Hepatic stellate cell (primary cell): Measurements from ENCODE around the gene RIOK3.
"Not testable (repeated sequence)": the region's sequence is repeated elsewhere in the genome, so short reads cannot be mapped to it uniquely, and the experiment has no call there.

Source experiments
- DNase-seq: peaks from one replicate; pipeline ENCODE4 v3.0.0; 2011; ENCODE audit warnings: low spot score

RIOK3 gene

DNA sequence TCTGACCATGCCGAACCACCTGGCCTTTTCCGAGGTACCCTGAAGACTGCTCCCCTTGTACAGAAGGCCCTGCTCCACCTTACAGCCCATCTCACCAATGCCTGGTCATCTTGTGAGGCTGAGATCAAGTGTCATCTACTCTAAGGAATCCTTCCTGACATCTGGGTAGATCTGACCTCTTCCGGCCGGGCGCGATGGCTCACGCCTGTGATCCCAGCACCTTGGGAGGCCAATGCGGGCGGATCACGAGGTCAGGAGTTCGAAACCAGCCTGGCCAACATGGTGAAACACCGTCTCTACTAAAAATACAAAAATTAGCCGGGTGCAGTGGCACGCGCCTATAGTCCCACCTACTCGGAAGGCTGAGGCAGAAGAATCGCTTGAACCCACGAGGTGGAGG is 2.1 kb upstream of the RIOK3 start:
- DNase-seq, result no peak

DNA sequence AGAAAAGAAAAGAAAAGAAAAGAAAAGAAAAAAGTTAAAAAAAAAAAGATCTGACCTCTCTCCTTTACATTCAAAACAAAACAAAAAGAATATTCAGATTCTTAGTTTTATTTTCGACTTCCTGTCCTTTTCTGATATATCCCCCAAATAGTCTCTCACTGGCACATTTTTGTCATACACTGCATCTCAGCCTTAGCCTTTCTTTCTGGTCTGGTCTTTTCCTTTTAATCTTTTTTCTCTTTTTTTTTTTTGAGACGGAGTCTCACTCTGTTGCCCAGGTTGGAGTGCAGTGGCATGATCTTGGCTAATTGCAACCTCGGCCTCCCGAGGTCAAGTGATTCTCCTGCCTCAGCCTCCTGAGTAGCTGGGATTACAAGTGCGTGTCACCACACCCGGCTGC is 1.6 kb upstream of the RIOK3 start:
- no peak for DNase-seq

DNA sequence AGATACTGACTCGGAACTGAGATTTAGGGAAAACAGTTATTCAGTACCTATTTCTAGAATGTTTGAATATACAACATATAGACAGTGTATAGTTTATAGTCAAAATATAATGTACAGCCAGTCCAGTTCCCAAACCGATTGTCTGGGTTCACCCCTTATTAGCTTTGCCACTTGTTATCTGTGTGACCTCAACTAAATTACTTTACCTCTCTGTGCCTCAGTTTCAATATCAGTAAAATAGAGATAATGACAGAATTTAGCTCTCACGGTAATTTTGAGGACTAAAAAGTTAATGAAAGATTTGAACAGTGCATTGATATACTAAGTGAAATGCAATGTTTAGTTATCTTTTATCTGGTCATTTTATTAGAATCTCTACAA is 750 bp upstream of the RIOK3 start:
- no peak for DNase-seq

DNA sequence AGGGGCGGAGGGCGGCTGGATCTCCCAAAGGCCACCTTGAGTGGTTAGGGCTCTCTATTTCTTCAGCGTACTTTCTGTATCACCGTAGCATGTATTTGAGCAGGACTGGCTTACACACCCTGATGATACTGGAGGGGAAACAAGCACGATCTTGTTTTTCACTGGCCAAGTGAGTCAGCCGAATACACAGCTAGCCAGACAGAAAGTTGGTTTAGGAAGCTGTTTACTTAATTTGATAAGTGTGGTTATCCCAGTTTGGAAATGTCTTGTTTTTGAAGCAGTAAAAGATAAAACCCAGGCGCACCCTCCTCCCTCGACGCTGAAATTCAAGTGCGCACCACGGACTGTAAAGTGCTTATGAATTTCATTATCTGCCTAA is 582 bp downstream of the RIOK3 start:
- DNase-seq, result peak; percentile 44

DNA sequence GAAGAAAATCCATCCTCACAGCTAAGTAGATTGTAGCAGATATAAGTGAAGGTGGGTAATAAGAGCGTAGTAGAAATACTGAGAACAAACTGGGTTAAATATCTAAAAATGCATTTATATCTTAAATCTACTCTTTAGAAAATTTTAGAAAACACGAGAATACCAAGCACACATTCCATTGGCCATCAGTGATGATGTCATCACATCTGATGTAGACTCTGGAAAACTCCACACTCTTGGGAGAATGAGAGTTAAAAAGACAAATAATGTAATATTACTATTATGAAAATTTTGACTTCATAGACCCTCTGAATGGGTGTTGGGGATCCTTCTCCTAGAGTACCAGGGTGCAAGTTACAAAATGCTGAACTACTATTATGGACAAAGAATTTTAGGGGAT is 3.7 kb downstream of the RIOK3 start:
- no peak for DNase-seq

DNA sequence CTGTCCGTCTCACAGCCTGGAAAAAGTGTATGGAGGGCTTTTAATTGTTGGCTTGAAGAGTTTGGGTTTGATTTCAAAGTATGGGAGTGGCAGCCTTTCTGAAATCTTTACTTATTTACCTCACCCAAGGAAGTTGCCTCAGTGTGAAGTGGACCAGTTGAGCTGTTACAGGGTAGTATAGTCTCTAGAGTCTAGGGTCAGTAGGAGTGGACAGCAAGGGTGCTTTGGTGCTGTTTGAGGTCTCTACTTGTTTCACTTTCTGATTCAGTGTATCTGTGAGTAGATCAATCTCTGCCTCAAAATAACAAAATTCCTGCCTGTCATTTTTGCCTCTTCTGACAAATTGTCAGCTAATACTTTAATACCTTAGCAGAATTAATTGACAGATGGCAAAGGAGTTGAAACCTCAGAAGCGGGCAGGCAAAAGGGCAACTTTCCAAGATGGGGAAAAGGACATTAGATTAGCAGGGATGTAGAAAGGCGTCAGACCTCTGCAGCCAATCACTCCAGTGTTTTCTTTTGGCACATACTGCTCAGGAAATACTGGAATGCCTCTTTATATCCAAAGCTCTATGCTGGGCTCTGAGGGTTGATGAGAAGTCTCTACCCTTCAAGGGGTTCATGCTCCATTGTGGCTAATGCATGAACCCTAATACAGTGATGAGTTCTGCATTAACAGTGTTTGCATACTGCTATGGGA is 5.9 kb downstream of the RIOK3 start:
- no peak for DNase-seq

DNA sequence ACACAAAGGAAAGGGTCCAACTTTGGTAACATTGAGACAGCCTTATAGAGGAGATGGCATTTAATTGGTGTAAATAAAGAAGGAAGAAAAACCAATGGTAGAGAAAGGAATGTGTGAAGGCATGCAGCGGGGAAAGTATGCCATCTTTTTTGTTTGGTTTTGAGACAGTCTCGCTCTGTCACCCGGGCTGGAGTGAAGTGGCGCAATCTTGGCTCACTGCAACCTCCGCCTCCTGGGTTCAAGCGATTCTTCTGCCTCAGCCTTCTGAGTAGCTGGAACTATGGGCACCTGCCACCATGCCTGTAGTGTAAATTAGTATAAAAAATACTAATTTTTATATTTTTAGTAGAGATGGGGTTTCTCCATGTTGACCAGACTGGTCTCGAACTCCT is 6.4 kb downstream of the RIOK3 start:
- DNase-seq, result no peak

DNA sequence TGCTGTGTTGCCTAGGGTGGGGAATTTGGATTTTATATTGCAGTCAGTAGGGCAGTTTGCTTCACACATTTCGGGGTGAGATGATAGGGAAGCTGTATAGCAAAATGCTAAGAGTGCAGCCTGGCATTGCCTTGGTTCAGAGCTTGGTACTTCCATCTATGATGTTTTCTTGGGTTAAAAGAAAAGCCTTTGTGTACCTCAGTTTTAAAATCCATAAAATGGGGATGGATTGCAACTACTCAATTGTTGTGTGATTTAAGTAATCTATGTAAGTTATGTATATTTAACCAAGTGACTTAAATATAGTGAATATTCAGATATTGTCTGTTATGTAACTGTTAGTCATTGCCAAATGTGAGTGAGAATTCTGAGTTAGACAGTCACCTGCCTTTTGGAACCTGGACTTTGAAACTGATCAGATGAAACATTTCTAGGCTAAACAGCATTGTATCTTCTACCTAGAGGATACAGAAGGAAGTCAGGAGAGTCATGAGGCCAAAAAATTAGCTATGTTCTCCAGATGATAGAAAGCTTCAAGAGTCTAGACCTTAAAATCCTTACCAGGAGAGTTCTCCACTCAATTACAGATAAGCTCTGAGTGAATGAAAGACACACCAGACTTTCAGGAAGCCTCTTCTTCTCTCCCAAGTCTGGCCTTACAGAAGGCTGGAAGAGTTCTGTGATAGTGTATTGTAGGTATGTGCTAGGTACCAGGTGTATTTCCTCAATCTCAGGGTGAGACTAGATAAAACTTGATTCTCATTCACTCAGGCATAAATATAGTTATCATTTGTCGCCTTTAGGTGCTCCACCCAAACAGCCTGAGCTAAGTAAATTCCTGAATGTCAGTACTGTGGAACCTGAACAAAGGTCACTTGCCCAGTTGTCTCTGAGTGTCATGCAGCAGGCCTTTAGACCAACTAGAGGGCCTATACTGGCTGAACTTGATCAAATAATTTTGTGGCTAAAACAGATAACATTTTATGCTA is 7.5 kb downstream of the RIOK3 start:
- no peak for DNase-seq

DNA sequence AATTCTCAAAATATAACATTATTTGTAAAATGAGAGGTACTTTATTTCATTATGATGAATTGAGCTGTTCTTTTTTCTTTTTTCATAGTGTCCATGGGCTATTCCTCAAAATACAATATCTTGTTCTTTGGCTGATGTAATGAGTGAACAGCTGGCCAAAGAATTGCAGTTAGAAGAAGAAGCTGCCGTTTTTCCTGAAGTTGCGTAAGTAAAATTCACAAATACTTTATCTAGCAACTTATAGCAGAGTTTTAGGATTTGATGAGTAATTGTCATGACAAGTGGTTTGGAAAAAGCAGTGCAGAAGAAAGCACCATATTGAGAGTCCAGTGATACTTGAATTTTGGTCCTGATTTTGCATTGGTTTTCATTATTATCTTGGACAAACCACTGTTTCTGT is 9.8 kb downstream of the RIOK3 start:
- DNase-seq, result no peak

DNA sequence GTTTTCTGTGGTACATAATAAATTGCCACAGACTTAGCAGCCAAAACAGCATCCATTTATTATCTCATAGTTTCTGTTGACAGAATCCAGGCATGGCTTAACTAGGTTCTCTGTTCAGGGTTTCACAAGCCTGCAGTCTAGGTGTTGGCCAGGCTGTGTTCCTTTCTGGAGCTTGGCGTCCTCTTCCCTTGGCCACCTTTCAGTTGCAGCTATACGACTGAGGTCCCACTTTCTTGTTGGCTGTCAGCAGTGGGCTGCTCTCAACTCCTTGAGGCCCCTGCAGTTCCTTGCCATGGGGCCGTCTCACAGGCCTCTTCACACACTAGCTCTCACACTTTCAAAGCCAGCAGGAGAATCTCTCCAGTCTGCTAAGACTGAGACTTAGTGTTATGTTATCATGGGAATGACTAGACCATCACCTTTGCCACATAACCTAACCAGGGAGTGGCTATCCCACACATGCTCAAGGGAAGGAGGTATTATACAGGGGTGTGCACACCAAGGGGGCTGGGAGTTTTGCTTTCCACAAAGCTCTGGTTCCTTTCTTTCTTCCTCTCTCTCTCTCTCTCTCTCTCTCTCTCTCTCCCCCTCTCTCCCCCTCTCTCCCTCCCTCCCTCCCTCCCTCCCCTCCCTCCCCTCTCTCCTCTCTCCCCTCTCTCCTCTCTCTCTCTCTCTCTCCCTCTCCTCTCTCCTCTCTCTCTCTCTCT is 15.8 kb downstream of the RIOK3 start:
- no peak for DNase-seq

DNA sequence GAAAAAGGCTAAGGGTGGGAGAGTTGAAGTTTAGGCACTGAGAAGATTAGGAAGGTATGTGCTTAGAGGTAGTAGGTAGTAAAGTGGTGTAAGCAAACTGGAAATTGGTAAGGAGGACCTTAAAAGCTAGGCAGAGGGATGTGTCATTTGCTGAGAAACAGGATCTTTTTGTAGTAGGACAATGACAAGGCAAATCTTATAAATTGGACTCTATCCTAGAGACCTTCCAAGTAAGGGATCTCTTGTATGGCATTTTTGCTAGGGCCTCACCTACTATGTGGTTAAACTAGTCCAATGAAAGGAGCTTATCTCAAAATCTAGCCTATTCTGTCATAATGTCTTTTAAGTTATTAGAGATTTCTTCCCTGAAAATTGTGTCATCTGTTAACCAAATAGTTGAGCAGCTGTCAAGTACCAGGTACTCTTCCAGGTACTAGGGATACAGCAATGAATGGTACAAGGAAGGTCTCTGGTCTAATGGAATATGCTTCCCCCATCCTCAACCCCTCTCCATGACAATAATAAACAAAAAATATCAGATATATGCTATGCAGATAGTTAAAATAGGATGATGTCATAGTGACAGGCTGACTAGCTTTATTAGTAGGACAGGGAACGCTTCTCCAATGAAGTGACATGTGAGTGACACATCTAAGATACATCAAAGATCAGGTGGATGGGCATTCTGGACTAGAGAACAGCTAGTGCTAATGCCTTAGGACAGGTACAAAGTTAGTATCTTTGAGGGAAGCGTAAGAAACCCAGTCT is 17.7 kb downstream of the RIOK3 start:
- no peak for DNase-seq

DNA sequence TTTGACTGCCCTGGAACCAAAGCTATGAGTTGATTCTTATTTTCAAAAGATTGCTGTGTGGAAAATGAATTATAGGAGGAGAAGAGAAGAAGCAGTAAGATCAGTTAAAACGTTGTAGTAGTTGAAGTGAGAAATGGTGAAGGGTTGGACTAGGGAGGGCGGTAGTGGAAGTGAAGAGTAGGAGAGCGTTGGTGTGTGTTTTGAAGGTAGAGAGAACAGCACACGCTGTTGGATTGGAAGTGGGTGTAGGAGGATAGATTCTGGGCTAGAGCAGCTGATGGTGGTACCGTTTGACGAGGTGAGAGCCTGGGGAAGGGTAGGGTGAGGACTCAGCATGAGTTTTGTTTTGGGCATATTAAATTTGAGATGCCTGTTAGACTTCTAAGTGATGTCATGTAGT is 18.4 kb downstream of the RIOK3 start:
- DNase-seq, result no peak

DNA sequence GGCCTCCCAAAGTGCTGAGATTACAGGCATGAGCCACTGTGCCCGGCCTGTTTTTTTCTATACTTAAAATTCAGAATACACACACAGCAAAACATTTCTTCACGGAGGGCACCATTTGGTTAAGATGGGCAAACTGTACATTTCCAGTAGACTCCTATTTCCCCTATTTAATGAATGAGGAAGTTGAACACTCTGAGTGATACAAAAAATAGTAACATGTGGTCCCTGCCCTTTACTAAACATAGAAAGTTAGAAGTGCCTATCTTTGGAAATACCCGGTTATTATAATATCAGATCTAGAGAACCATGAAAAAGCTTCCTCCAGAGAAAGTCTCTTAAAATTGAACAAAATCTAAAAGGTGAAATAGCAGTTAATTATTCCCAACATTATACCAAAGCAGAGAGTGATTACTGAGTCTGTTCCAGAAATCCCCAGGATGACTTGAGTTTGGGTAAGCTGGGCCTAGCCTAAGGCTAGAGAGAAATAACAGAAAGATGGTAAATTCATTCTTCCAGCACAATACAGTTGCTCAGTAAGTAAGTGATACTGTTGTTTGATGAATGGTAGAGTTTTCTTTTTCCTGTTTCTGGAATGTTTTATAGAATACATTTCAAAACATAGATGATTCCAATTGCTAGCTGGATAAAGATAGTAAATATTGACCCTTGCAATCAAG is 26.9 kb downstream of the RIOK3 start:
- DNase-seq, result no peak

DNA sequence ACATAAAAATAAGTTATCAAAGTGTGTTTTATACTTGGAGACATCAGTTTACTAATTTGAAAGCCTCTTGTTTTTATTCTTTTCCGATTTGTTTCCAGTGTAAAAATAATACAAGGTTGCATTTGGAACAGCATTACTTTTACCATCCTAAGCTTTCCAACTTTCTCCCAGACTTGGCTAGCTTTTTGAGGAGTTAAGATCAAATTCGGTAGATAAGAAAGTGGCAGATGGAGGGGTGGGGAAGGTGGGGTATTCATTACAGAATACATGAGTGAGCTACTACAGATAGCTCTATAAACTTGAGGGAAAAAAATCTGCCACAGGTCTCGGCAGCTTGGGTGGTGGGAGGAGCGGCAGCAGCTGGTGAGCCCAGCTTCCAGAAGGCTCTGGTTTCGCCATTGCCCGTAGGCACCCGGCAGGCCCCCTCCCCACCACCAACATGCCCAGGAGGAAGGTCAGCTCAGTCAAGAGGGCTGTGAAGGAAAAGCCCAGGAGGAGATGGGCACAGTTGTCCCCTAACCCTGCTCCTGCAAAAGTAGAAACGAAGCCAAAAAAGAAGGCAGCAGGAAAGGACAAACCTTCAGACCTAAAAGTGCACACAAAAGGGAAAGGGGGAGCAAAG is 31.6 kb downstream of the RIOK3 start:
- DNase-seq, result no peak

DNA sequence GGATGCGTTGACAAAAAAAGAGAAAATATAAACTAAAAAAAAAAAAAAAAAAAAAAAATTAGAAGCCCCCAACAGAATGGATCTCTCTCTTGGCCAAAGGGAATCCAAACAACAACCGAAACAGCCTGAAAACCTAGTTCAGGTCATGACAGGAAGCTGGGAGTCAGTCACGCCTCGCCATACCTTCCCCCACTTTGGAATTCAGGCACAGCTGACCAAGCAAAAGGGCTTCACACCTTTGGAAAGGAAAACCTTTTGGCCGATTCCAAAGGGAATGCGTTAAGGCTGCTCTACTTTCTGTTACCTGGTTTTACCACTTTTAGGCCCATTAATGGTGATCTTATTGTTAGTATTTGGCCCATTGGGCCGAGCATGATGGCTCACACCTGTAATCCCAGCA is 32.3 kb downstream of the RIOK3 start:
- no peak for DNase-seq

DNA sequence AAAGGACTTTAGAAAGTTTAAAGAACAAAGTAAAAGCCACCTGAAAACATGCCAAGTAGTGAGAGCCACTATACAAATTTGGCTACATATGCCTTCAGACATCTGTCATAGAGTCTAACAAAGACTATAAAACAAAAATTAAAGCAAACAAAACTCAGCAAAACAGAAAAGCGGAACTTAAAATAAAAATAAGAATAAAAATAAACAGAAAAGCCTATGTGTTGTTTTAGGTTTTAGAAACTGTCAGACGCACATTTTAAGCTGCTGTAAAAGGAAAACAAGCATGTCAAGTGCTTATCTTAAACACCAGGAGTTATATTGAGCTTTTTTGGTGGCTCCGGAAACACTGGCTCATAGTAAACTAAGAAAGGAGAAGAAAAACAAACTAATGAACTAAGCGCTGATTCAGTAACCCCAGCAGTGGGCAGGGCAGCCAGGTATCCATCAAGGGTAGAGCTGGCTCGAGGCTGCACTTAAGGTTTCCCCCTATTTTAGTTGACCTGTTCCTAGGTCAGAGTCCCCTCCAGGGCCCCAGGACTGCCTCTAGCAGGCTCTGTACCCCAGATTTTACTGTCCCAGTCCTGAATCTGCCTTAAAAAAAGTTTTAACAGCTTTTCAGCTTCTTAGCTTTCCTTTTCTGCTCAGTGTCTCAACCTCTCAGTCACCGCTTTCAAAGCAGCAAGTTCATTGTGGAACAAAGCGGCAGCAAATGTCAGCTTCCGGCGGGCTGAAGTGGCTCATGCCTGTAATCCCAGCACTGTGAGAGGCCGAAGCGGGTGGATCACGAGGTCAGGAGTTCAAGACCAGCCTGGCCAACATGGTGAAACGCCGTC is 34.9 kb downstream of the RIOK3 start:
- DNase-seq, result no peak

DNA sequence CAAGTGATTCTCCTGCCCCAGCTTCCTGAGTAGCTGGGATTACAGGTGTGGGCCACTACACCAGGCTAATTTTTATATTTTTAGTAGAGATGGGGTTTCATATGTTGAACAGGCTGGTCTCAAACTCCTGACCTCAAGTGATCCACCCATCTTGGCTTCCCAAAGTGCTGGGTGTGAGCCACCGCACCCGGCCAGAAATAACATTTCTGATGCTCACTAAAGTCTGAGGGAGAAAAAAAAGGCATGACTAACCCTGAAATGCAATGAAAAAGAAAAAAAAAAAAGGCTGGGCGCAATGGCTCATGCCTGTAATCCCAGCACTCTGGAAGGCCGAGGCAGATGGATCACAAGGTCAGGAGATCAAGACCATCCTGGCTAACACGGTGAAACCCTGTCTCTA is 36.5 kb downstream of the RIOK3 start:
- DNase-seq, result not testable (repeated sequence)

DNA sequence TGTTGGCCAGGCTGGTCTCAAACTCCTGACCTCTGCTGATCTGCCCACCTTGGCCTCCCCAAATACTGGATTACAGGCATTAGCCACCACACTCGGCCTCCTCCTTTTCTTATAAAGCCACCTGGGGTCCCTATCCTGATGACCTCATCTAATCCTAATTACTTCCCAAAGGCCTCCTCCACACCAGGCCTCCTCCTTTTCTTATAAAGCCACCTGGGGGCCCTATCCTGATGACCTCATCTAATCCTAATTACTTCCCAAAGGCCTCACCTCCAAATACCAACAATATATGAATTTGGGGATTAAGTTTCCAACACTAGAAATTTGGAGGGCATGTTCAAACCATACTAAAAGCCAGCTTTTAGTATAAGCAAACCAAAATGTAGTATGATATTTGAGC is 40.6 kb downstream of the RIOK3 start:
- DNase-seq, result no peak

DNA sequence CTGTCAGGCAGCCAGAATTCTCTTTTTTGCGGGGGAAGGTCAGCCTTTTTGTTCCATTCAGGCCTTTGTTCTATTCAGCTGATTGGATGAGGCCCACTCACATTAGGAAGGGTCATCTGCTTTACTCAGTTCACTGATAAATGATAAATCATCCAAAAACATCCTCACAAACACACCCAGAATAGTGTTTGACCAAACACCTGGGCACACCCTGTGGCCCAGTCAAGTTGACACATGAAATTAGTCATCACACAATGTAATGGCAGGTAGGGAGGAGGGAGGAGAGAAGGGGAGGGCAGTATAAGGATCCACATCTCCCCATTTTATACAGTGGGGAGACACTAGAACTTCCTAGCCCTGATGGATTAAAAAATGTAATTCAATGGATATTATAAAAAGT is 41.9 kb downstream of the RIOK3 start:
- no peak for DNase-seq
